RWPE1 (cell line): Measurements from ENCODE around the gene KIAA0040.
A peak's percentile ranks its signal among the peaks of the same experiment; 100 is the strongest.

Source experiments
- CTCF ChIA-PET: fragments of 350-600 bp; sonication (Branson Sonifier 250); formaldehyde crosslinking; extraction: SDS; loops from one replicate; lab custom pipeline; 2021; lab: Yijun Ruan, JAX
- POLR2A ChIA-PET: fragments of 400-600 bp; formaldehyde crosslinking; extraction: SDS; loops from one replicate; lab custom pipeline; 2020; ENCODE audit warnings: antibody characterized with exemption; ENCODE audit not compliant: low non-redundant PET; lab: Yijun Ruan, JAX
- DNase-seq: peaks from one replicate; pipeline ENCODE4 v3.0.0; 2012; ENCODE audit warnings: low spot score
- H3K27ac ChIP-seq: fragments of 450-650 bp; 2 replicates; pipeline ENCODE4 v1.5.1; 2017
- TF ChIP-seq, protein P1 (sequence below): fragments of 450-650 bp; conservative IDR thresholded peaks from 2 replicates; pipeline ENCODE4 v1.5.1; 2017; ENCODE audit warnings: low read depth, mild to moderate bottlenecking

Gene KIAA0040

DNA sequence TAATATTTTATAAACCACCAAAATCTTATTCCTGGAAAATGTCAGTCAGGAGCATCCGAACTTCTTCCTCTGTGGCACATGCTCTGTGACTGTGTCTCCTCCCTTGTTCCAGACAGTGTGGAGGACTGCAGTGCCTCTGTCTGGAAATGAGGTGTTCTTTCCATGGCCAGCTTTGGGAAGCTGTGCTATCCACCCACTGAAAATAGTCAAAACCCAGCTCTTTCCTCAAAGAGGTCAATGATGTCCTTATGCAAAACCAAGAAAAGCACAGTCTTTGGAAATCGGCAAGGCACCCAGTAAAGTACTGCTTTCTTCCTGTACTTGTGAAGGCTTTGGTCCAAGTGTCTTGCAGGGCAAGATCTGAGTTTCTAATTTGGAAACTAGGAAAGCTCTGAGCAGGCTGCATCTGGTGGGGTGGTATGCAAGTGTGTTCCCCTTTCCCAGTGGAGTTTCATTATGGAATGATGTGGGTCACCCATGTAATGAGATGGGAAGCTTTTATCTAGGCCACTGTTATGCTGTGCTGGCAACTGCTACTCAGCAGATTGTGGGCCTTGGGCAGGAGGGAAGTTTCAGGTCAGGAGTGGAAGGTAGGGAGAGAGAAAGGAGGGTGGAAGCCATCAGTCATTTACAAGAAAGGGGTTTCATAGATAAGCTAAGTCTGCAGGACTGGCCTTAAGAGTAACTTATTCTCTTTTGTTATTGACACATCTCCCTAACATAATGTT is 6.0 kb downstream of the KIAA0040 start:
- POLR2A ChIA-PET, result no interaction called here
- TF ChIP-seq, protein P1, sequence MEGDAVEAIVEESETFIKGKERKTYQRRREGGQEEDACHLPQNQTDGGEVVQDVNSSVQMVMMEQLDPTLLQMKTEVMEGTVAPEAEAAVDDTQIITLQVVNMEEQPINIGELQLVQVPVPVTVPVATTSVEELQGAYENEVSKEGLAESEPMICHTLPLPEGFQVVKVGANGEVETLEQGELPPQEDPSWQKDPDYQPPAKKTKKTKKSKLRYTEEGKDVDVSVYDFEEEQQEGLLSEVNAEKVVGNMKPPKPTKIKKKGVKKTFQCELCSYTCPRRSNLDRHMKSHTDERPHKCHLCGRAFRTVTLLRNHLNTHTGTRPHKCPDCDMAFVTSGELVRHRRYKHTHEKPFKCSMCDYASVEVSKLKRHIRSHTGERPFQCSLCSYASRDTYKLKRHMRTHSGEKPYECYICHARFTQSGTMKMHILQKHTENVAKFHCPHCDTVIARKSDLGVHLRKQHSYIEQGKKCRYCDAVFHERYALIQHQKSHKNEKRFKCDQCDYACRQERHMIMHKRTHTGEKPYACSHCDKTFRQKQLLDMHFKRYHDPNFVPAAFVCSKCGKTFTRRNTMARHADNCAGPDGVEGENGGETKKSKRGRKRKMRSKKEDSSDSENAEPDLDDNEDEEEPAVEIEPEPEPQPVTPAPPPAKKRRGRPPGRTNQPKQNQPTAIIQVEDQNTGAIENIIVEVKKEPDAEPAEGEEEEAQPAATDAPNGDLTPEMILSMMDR, result no peak
- CTCF ChIA-PET, result interaction anchor here (0.6 kb wide), 1 partner anchor 52 kb away, joined by 3 read pairs; no protein-coding TSS in a partner anchor
- DNase-seq, result no peak
- no peak overlapping the region for H3K27ac ChIP-seq

DNA sequence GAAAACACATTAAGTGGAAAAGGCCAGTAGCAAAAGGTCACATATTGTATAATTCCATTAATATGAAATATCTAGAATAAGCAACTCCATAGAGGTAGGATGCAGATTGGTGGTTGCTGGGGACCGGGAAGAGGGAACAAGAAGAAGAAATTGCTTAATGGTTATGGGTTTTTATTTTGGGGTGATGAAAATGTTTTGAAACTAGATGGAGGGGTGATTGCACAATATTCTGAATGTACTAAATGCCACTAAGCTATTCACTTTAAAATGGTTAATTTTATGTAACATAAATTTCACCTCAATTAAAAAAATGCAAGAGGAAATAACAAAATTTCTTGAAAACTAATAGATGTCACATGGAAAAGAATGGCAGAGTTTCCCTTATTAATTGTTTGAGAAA is 6.7 kb downstream of the KIAA0040 start:
- POLR2A ChIA-PET, result no interaction called here
- no peak overlapping the region for H3K27ac ChIP-seq
- TF ChIP-seq, protein P1, result no peak
- no peak for DNase-seq
- CTCF ChIA-PET, result interaction anchor here (0.7 kb wide), 1 partner anchor 303 kb away, joined by 3 read pairs; no protein-coding TSS in a partner anchor

DNA sequence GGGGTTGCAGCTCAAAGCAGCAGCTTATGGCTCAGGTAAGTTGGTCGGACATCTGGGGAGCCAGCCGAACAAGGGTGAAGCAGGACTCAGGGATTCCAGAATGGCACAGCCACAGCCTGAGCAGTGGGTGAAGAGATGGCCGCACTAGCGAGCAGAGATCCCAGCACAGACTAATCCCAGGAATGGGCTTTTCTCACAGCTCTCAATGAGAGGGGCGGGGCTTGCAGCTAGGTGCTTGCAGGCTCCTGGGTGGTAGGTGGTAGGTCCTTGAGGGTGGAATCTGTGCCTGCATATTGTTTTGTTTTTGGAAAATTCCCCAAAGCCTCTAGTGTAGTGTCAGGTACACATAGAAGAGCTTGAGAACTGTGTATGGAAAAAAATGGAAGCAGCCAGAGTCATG is 9.0 kb downstream of the KIAA0040 start:
- H3K27ac ChIP-seq, result 0 out of 2 replicates have a peak overlapping the region, but pooled peaks have one; percentile 5
- DNase-seq, result no peak
- ChIA-PET CTCF (interaction anchor here (0.6 kb wide), 2 partner anchors 38 to 1140 kb away, joined by 3 read pairs; no protein-coding TSS in a partner anchor), POLR2A (no interaction called here)
- TF ChIP-seq, protein P1, result no peak

DNA sequence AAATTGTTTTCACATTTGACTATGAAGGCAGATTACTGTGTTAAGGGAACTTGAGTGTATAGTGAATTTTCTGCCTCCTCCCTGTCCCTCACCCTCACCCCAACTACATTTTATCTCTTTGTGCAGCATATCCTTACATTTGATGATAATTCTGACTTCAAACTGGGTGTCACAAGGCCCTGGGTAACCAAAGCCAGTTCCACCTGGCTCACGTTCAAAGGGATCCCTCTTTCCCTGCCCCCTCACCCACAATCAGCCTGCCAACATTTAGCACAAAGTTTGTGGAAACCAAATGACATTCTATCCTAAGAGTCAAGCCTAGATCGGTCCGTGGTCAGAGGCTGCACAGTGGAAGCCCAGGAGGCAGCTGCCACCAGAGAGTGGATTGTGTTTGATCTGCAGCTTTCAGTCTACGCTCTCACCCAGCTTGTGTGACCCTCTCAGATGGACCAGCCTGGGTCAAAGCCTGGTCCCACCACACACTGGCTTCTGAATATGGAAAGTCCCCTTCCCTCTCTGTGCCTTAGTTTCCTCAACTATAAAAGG is 10.3 kb downstream of the KIAA0040 start:
- ChIA-PET POLR2A (no interaction called here), CTCF (no interaction called here)
- TF ChIP-seq, protein P1, result no peak
- no peak for DNase-seq
- no peak overlapping the region for H3K27ac ChIP-seq

DNA sequence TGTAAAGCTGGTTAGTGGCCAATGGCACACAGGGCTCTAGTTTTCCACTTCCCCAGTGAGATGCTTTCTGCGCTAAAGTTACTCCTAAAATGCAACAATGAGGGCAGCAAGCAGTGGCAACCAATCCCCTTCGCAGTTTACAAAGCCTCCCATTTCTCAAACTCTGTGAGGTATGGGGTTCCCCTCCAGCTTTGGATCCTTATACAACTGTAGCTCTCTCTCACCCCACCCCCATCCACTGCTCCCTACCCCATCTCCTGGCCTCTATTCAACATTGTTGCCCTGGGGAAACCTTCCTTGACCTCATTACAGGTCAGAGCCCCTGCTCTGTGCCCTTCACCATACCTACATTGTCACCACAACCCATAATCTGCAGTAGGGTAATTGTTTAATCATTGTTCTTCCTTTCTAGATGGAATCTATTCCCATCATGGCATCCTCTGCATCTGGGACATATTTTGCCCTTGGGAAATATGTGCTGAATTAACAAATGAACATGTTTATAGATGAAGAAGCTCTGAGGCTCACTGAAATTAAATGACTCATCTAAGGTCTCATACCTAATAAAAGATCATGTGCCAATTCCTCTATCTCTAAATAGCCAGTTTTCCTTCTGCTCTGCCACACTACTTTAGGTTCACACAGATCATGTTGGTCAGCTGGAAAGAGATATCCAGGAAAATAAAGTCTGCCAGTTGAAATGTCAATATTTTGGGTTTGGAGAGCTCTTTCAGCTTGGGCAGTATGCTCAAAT is 12.6 kb downstream of the KIAA0040 start:
- ChIA-PET POLR2A (no interaction called here), CTCF (interaction anchor here (1.0 kb wide), 2 partner anchors 25 to 28 kb away, joined by 3 to 4 read pairs; no protein-coding TSS in a partner anchor)
- peak; percentile 52 for DNase-seq
- H3K27ac ChIP-seq, result no peak overlapping the region
- TF ChIP-seq, protein P1, result no peak

DNA sequence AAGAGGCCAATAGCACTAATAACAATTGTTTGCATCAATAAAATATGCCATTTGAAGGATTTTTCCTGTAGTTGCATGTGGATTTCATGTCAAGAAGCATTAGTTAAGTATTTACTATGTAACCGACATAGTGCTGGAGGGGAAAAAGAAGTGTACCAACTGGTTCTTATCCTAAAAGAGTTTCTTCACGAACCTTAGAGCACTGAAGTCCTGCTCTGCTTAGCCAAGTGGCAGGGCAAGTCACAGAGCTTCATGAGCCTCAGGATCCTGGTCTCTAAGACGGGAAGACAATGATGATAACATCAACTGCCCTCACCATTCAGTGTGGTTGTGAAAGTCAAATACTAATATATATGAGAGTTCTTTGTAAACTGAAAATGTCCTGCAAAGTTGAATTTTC is 14.1 kb downstream of the KIAA0040 start:
- no peak for DNase-seq
- POLR2A ChIA-PET, result no interaction called here
- TF ChIP-seq, protein P1, result no peak
- H3K27ac ChIP-seq, result no peak overlapping the region
- CTCF ChIA-PET, result interaction anchor here (0.6 to 0.8 kb wide), 2 partner anchors 23 to 141 kb away, joined by 3 read pairs; no protein-coding TSS in a partner anchor
